ENCODE results near the gene MYOG. TPM values are rescaled to one million over a fixed set of nuclear protein-coding genes. Genes with fewer than 3 reads are reported as not detected.

MYOG gene
- total RNA-seq, 1 donor from 2014 or later: not detected

GRCh38 chr1:203058676-203058935 is 27.2 kb downstream of the MYOG start:
- peaks cover 0 to 13% of the 10 kb centered on the region in 2 donors for H3K36me3 ChIP-seq
- H3K27ac ChIP-seq: no peak overlapping the region
- H3K27me3 ChIP-seq: no peaks in the 10 kb centered on the region
- no peaks in the 10 kb centered on the region for H3K9me3 ChIP-seq
- H3K4me3 ChIP-seq: no peak overlapping the region
- H3K4me1 ChIP-seq: no peaks in the 10 kb centered on the region
- no peak for TF ChIP-seq CTCF (IDR thresholded peaks at IDR 0.05)
- intact Hi-C loops (cut with DNase I): no loop called here
- DNase-seq (ENCODE audit: low spot score in 2 of 2): no peak

DNA sequence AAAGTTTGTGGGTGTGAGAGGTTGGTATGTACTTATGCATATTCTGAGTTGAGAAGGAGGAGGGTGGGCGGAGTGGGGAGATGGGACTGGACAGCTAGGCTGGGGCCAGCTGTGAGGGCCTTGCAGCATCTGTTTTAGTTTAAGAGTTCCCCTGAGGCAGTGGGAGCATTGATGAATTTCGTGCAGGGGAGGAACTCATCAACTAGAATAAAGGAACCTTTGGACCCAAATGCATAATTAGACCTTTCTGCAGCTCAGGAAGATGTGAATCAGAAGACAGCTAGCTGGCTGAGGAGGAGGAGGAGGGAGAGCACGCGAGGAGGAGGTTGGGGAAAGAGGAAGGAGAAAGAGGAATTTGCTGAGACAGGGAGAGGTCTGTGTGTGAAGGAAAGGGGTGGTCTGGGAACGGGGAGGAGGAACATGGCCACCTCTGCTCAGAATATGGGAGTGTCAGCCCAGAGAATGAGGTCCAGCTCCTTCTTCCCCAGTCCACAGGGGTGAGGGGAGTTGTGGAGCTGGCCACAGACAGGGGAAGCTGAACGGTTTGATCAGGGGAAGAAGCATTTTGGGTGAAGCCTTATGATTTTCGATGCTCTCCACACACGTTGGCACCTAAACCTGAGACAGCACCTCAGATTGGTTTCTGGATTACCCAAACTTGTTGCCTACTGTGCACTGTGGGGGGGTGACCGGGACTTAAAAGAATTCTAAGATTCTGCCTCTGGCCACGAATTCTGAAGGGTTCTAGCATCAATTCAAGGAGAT is 27.7 kb downstream of the MYOG start:
- H3K27me3 ChIP-seq: no peaks in the 10 kb centered on the region
- H3K36me3 ChIP-seq: peaks cover 3 to 13% of the 10 kb centered on the region in 2 donors
- H3K4me1 ChIP-seq: no peaks in the 10 kb centered on the region
- no peak overlapping the region for H3K27ac ChIP-seq
- intact Hi-C loops (cut with DNase I): no loop called here
- no peak overlapping the region for H3K4me3 ChIP-seq
- TF ChIP-seq CTCF (IDR thresholded peaks at IDR 0.05): no peak
- H3K9me3 ChIP-seq: no peaks in the 10 kb centered on the region
- DNase-seq (ENCODE audit: low spot score in 2 of 2): no peak

GRCh38 chr1:203056516-203056915 is 29.3 kb downstream of the MYOG start:
- intact Hi-C loops (cut with DNase I): no loop called here
- peaks cover 3 to 13% of the 10 kb centered on the region in 2 donors for H3K36me3 ChIP-seq
- TF ChIP-seq CTCF (IDR thresholded peaks at IDR 0.05): no peak
- no peak for DNase-seq (ENCODE audit: low spot score in 2 of 2)
- H3K27me3 ChIP-seq: no peaks in the 10 kb centered on the region
- H3K4me1 ChIP-seq: no peaks in the 10 kb centered on the region
- H3K4me3 ChIP-seq: no peak overlapping the region
- no peaks in the 10 kb centered on the region for H3K9me3 ChIP-seq
- no peak overlapping the region for H3K27ac ChIP-seq

DNA sequence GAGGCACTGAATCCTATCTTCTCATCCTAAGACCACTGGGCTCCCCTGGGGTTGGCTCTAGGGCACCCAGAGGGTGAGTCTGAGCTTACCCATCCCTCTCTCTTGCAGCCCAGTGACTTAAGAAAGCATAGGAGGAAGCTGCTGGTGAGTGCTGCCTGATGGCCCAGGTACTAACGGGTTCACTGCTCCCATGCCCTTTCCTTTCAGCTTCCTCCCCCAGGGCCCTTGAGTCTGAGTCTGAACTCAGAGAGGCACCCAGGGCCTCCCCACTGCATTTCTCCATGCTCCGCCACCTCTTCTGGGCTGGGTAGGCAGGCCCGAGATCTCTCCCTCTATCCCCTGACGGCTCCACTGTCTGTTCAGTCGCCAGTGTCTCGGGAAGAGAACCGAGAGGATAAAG is 29.8 kb downstream of the MYOG start:
- no peaks in the 10 kb centered on the region for H3K9me3 ChIP-seq
- no peak overlapping the region for H3K27ac ChIP-seq
- H3K4me3 ChIP-seq: no peak overlapping the region
- intact Hi-C loops (cut with DNase I): no loop called here
- TF ChIP-seq CTCF (IDR thresholded peaks at IDR 0.05): no peak
- no peaks in the 10 kb centered on the region for H3K27me3 ChIP-seq
- H3K36me3 ChIP-seq: peaks cover 3 to 13% of the 10 kb centered on the region in 2 donors
- DNase-seq (ENCODE audit: low spot score in 2 of 2): no peak
- H3K4me1 ChIP-seq: no peaks in the 10 kb centered on the region

- H3K27me3 ChIP-seq: no peaks in the 10 kb centered on the region
- no peak for DNase-seq (ENCODE audit: low spot score in 2 of 2)
- no peak for TF ChIP-seq CTCF (IDR thresholded peaks at IDR 0.05)
- H3K4me1 ChIP-seq: no peaks in the 10 kb centered on the region
- no peak overlapping the region for H3K4me3 ChIP-seq
- intact Hi-C loops (cut with DNase I): no loop called here
- no peaks in the 10 kb centered on the region for H3K9me3 ChIP-seq
- no peak overlapping the region for H3K27ac ChIP-seq
- H3K36me3 ChIP-seq: peaks cover 3 to 8% of the 10 kb centered on the region in 2 donors
Observed at GRCh38 chr1:203055161-203055799, 30.5 kb downstream of the MYOG start.

Measured in ascending aorta (tissue), 2 donors.